Peyer's patch (tissue), 4 donors: ENCODE data around the gene MALSU1. TPM values are rescaled to one million over a fixed set of nuclear protein-coding genes. Genes with fewer than 3 reads are reported as not detected.

Experiments
- DNase-seq, 3 donors: peaks; one replicate each; pipeline ENCODE4 v3.0.0-alpha.2; 2017 to 2019
- H3K27ac ChIP-seq, 4 donors: fragments of 200-600 bp; sonication (generic); one replicate each; pipeline ENCODE4 v1.5.1; 2016 to 2019
- H3K27me3 ChIP-seq, 2 donors: fragments of 200-600 bp; sonication (generic); one replicate each; pipeline ENCODE4 v1.5.1; 2019
- H3K36me3 ChIP-seq, 3 donors: fragments of 200-600 bp; sonication (generic); one replicate each; pipeline ENCODE4 v1.5.1; 2016 to 2019
- H3K4me1 ChIP-seq, 4 donors: fragments of 200-600 bp; sonication (generic); one replicate each; pipeline ENCODE4 v1.5.1; 2016 to 2019
- H3K4me3 ChIP-seq, 4 donors: fragments of 200-600 bp; sonication (generic); 1 replicate in 3 of 4; 2 replicates in 1 of 4; pipeline ENCODE4 v1.5.1; 2016 to 2019; ENCODE audit warnings: mild to moderate bottlenecking in 1 of 4
- H3K9me3 ChIP-seq, 4 donors: fragments of 200-600 bp; sonication (generic); one replicate each; pipeline ENCODE4 v1.5.1; 2016 to 2019; ENCODE audit warnings: mild to moderate bottlenecking in 1 of 4
- POLR2A ChIP-seq, 2 donors: fragments of 450-650 bp; IDR thresholded peaks; one replicate each; pipeline ENCODE4 v1.5.1; 2017; ENCODE audit warnings: antibody characterized with exemption in 2 of 2, mild to moderate bottlenecking in 2 of 2, moderate library complexity in 2 of 2
- total RNA-seq, 4 donors: library from RNA; depleted of rRNA; stranded (reverse); fragments of >200 nt; gene quantifications; one replicate each; pipeline ENCODE4 v1.1.0, GENCODE V29; 2016
- TF ChIP-seq, protein P1 (sequence below), 6 experiments: fragments of 450-650 bp in 4 of 6; fragments of 200-600 bp in 2 of 6; sonication (generic) in 1 of 6; IDR thresholded peaks; one replicate each; pipeline ENCODE4 v1.5.1; 2017 to 2019; ENCODE audit warnings: antibody characterized with exemption in 6 of 6, mild to moderate bottlenecking in 3 of 6, moderate library complexity in 1 of 6

MALSU1 gene
- total RNA-seq, 4 donors from 2014 or later: 15.7 to 40.5 (median 31.3) TPM

DNA sequence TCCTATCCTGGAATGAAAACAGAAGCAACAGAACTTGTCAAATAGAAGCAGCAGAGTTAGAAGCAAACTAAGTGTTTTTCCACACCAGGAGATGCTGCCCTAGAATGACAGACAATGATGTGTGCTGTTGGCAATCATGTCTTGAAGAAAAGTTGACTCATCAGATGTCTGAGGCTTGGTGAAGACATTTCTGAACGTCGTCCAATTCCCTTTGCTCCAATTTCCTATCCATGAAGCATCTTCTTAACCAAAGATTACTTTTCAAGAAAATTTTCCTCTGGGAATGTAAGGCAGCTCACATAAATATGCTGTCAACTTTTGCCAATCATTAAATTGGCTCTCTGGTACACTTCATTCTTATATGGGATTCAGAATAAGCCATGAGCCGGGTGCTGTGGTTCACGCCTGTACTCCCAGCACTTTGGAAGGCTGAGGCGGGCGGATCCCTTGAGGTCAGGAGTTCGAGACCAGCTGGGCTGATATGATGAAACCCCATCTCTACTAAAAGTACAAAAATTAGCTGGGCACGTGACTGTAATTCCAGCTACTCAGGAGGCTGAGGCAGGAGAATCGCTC, 34.6 kb downstream of the MALSU1 start:
- H3K27me3 ChIP-seq: no peaks in the 10 kb centered on the region
- TF ChIP-seq POLR2A (IDR thresholded peaks at IDR 0.05): no peak
- TF ChIP-seq, protein P1, sequence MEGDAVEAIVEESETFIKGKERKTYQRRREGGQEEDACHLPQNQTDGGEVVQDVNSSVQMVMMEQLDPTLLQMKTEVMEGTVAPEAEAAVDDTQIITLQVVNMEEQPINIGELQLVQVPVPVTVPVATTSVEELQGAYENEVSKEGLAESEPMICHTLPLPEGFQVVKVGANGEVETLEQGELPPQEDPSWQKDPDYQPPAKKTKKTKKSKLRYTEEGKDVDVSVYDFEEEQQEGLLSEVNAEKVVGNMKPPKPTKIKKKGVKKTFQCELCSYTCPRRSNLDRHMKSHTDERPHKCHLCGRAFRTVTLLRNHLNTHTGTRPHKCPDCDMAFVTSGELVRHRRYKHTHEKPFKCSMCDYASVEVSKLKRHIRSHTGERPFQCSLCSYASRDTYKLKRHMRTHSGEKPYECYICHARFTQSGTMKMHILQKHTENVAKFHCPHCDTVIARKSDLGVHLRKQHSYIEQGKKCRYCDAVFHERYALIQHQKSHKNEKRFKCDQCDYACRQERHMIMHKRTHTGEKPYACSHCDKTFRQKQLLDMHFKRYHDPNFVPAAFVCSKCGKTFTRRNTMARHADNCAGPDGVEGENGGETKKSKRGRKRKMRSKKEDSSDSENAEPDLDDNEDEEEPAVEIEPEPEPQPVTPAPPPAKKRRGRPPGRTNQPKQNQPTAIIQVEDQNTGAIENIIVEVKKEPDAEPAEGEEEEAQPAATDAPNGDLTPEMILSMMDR (IDR thresholded peaks at IDR 0.05): no peak
- H3K36me3 ChIP-seq: no peaks in the 10 kb centered on the region
- no peak overlapping the region for H3K4me3 ChIP-seq
- no peak overlapping the region for H3K27ac ChIP-seq
- no peaks in the 10 kb centered on the region for H3K9me3 ChIP-seq
- peaks cover 0 to 20% (median 2%) of the 10 kb centered on the region in 4 donors for H3K4me1 ChIP-seq
- DNase-seq: no peak

GRCh38 chr7:23334482-23335056, 35.4 kb downstream of the MALSU1 start:
- peaks cover 0 to 20% (median 2%) of the 10 kb centered on the region in 4 donors for H3K4me1 ChIP-seq
- H3K4me3 ChIP-seq: no peak overlapping the region
- TF ChIP-seq POLR2A (IDR thresholded peaks at IDR 0.05): no peak
- TF ChIP-seq, protein P1 (IDR thresholded peaks at IDR 0.05): no peak
- no peak overlapping the region for H3K27ac ChIP-seq
- DNase-seq: no peak
- no peaks in the 10 kb centered on the region for H3K9me3 ChIP-seq
- H3K27me3 ChIP-seq: no peaks in the 10 kb centered on the region
- H3K36me3 ChIP-seq: no peaks in the 10 kb centered on the region

DNA sequence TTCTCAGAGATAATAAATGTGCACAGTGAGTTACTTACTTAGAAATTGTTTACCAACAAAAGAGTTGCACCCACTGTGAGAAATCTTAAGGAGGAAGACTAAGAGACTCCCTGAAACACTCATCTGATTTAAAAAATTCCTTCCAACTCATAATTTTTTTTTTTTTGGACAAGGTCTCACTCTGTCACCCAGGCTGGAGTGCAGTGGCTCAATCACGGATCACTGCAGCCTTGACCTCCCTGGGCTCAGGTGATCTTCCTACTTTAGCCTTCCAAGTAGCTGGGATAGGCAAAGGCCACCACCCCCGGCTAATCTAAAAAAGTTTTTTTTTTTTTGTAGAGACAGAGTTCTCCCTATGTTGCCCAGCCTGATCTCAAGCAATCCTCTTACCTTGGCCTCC, 36.0 kb downstream of the MALSU1 start:
- Histone ChIP-seq H3K9me3 (no peaks in the 10 kb centered on the region), H3K4me1 (peaks cover 0 to 20% (median 2%) of the 10 kb centered on the region in 4 donors), H3K36me3 (no peaks in the 10 kb centered on the region), H3K27me3 (no peaks in the 10 kb centered on the region), H3K4me3 (no peak overlapping the region), H3K27ac (no peak overlapping the region)
- DNase-seq: no peak
- TF ChIP-seq, protein P1 (IDR thresholded peaks at IDR 0.05): no peak
- TF ChIP-seq POLR2A (IDR thresholded peaks at IDR 0.05): no peak

GRCh38 chr7:23335621-23336020, 36.5 kb downstream of the MALSU1 start:
- no peak for TF ChIP-seq POLR2A (IDR thresholded peaks at IDR 0.05)
- TF ChIP-seq, protein P1 (IDR thresholded peaks at IDR 0.05): no peak

GRCh38 chr7:23336086-23336485, 36.9 kb downstream of the MALSU1 start:
- Histone ChIP-seq H3K4me1 (peaks cover 0 to 20% (median 2%) of the 10 kb centered on the region in 4 donors), H3K36me3 (no peaks in the 10 kb centered on the region), H3K4me3 (no peak overlapping the region), H3K27me3 (no peaks in the 10 kb centered on the region), H3K9me3 (no peaks in the 10 kb centered on the region), H3K27ac (no peak overlapping the region)
- no peak for DNase-seq
- TF ChIP-seq, protein P1 (IDR thresholded peaks at IDR 0.05): no peak
- no peak for TF ChIP-seq POLR2A (IDR thresholded peaks at IDR 0.05)

More at GRCh38 chr7:23335621-23336020, 36.5 kb downstream of the MALSU1 start:
- no peaks in the 10 kb centered on the region for H3K9me3 ChIP-seq
- H3K27me3 ChIP-seq: no peaks in the 10 kb centered on the region
- H3K4me1 ChIP-seq: peaks cover 0 to 20% (median 2%) of the 10 kb centered on the region in 4 donors
- no peak overlapping the region for H3K4me3 ChIP-seq
- no peak overlapping the region for H3K27ac ChIP-seq
- no peak for DNase-seq
- H3K36me3 ChIP-seq: no peaks in the 10 kb centered on the region
